GM12892 (cell line): Measurements from ENCODE around the gene CBLB.

Source experiments
- POLR2A ChIP-seq: IDR thresholded peaks from 2 replicates; pipeline ENCODE4 v1.6.1; 2011; ENCODE audit warnings: low read depth, low read length, control low read depth
- POLR2AphosphoS5 ChIP-seq: IDR thresholded peaks from 2 replicates; pipeline ENCODE4 v1.6.1; 2011; ENCODE audit warnings: low read depth, low read length, control low read depth

DNA sequence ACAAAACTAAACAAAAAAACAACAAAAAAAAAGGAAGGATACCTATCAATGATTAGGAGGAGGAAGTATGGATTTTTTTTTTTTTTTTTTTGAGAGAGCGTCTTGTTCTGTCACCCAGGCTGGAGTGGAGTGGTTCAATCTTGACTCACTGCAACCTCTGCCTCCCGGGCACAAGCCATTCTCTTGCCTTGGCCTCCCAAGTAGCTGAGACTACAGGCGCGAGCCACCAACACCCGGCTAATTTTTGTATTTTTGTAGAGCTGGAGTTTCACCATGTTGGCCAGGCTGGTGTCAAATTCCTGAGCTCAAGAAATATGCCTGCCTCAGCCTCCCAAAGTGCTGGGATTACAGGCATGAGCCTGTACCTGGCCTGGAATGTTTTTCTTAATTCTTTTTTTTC lies 195.8 kb downstream of the CBLB start:
- TF ChIP-seq POLR2A (no peak), POLR2AphosphoS5 (no peak)
